Transverse colon (tissue), 4 donors: Measurements from ENCODE around the gene CBLC. TPM values are rescaled to one million over a fixed set of nuclear protein-coding genes. Genes with fewer than 3 reads are reported as not detected.

ENCODE experiments used
- DNase-seq: peaks from one replicate; pipeline ENCODE4 v3.0.0-alpha.2; 2019
- H3K27ac ChIP-seq, 4 donors: fragments of 200-600 bp; sonication (generic); 2 replicates each; pipeline ENCODE4 v1.5.1; 2016 to 2018; ENCODE audit warnings: inconsistent platforms in 4 of 4
- H3K27me3 ChIP-seq: fragments of 200-600 bp; sonication (generic); 2 replicates; pipeline ENCODE4 v1.5.1; 2017; ENCODE audit warnings: inconsistent platforms
- H3K36me3 ChIP-seq, 4 donors: fragments of 200-600 bp; sonication (generic); 2 replicates each; pipeline ENCODE4 v1.5.1; 2017 to 2019; ENCODE audit warnings: inconsistent platforms in 4 of 4
- H3K4me1 ChIP-seq, 4 donors: fragments of 200-600 bp; sonication (generic); 2 replicates each; pipeline ENCODE4 v1.5.1; 2017 to 2020; ENCODE audit warnings: inconsistent platforms in 4 of 4
- H3K4me3 ChIP-seq, 4 donors: fragments of 200-600 bp; sonication (generic); 1 replicate in 1 of 4; 2 replicates in 3 of 4; pipeline versions ENCODE4 v1.5.1 to v1.6.1; 2017 to 2019; ENCODE audit warnings: inconsistent platforms in 4 of 4
- H3K9me3 ChIP-seq, 2 donors: fragments of 200-600 bp; sonication (generic); 2 replicates each; pipeline ENCODE4 v1.5.1; 2017 to 2019; ENCODE audit warnings: inconsistent platforms in 2 of 2
- CTCF ChIP-seq, 5 experiments: fragments of 200-600 bp in 3 of 5; fragments of 450-650 bp in 2 of 5; sonication (generic) in 3 of 5; IDR thresholded peaks; 1 replicate in 2 of 5; 2 replicates in 3 of 5; pipeline ENCODE4 v1.5.1; 2016 to 2017; ENCODE audit warnings: antibody characterized with exemption in 5 of 5, inconsistent platforms in 3 of 5, mild to moderate bottlenecking in 2 of 5, moderate library complexity in 1 of 5
- EP300 ChIP-seq: sonication (generic); formaldehyde crosslinking; IDR thresholded peaks from one replicate; pipeline ENCODE4 v1.6.1; 2017; ENCODE audit warnings: antibody characterized with exemption, low read depth
- POLR2A ChIP-seq: fragments of 450-650 bp; IDR thresholded peaks from one replicate; pipeline ENCODE4 v1.6.1; 2016; ENCODE audit warnings: antibody characterized with exemption, mild to moderate bottlenecking, moderate library complexity
- POLR2AphosphoS5 ChIP-seq, 3 donors: sonication (generic); formaldehyde crosslinking; IDR thresholded peaks; one replicate each; pipeline ENCODE4 v1.6.1; 2016; ENCODE audit warnings: antibody characterized with exemption in 3 of 3
- WGBS, 2 donors: methylation state at CpG; one replicate each; pipeline ENCODE4 v1.1.5; 2018; ENCODE audit warnings: low coverage in 1 of 2; 5-methylcytosine and 5-hydroxymethylcytosine counted together
- in situ Hi-C, 4 donors: fragments of 200-750 bp; cut with MboI; loops; one replicate each; pipeline versions ENCODE4 v1.15.0 to v1.15.1; 2017; ENCODE audit warnings: low sequenced_read_pairs in 3 of 4, low pct_ligation_motif_present in 1 of 4, low pct_unique_long_range_greater_than_20kb in 1 of 4
- intact Hi-C: fragments of 100-400 bp; cut with DNase I; formaldehyde crosslinking; loops from one replicate; pipeline ENCODE4 v1.15.1; 2023; ENCODE audit warnings: low total_unique reads
- total RNA-seq, 4 donors: library from RNA; depleted of rRNA; stranded (reverse); fragments of >200 nt; gene quantifications; one replicate each; pipeline ENCODE4 v1.1.0, GENCODE V29; 2016

Gene CBLC
- total RNA-seq, 4 donors from 2014 or later: 96.1 to 210 (median 145) TPM

- H3K27ac ChIP-seq: no peak overlapping the region
- peaks cover 20 to 54% (median 43%) of the 10 kb centered on the region in 4 donors for H3K4me1 ChIP-seq
- H3K36me3 ChIP-seq: no peaks in the 10 kb centered on the region
- in situ Hi-C loops (no loop called here), intact Hi-C loops (no loop called here)
- WGBS, 2 donors: 0 to 70% methylated on average over 1 to 12 of the region's 13 CpGs
- peak; percentile 10 for DNase-seq
- H3K27me3 ChIP-seq: no peaks in the 10 kb centered on the region
- no peak overlapping the region for H3K4me3 ChIP-seq
- TF ChIP-seq POLR2A (no peak), CTCF (IDR thresholded peaks at IDR 0.05) (no peak)
- H3K9me3 ChIP-seq: no peaks in the 10 kb centered on the region
Measured at GRCh38 chr19:44737238-44738071, 40.2 kb upstream of the CBLC start.

- 81% methylated on average over 2 of the region's 2 CpGs; no CpG with 5 or more reads in 1 of the 2 donors for WGBS, 2 donors
- TF ChIP-seq POLR2A (no peak), POLR2AphosphoS5 (IDR thresholded peaks at IDR 0.05) (no peak), EP300 (no peak), CTCF (IDR thresholded peaks at IDR 0.05) (no peak)
- intact Hi-C loops: no loop called here
Measured at GRCh38 chr19:44738136-44738535, 39.6 kb upstream of the CBLC start.

GRCh38 chr19:44738603-44739558 is 38.8 kb upstream of the CBLC start:
- in situ Hi-C loops: no loop called here
- intact Hi-C loops: no loop called here
- Histone ChIP-seq H3K36me3 (no peaks in the 10 kb centered on the region), H3K4me3 (no peak overlapping the region), H3K9me3 (no peaks in the 10 kb centered on the region), H3K27ac (peak overlapping the region in 3 of 4 donors; percentile 10 to 23 (median 20)), H3K4me1 (peaks cover 34 to 68% (median 55%) of the 10 kb centered on the region in 4 donors), H3K27me3 (no peaks in the 10 kb centered on the region)
- DNase-seq: peak; percentile 49
- WGBS, 2 donors: 54 to 83% methylated on average over 2 to 11 of the region's 11 CpGs
- TF ChIP-seq CTCF (IDR thresholded peaks at IDR 0.05) (no peak), POLR2AphosphoS5 (IDR thresholded peaks at IDR 0.05) (no peak), POLR2A (no peak), EP300 (no peak)

More at GRCh38 chr19:44738136-44738535, 39.6 kb upstream of the CBLC start:
- Histone ChIP-seq H3K27ac (no peak overlapping the region), H3K9me3 (no peaks in the 10 kb centered on the region), H3K4me1 (peaks cover 27 to 61% (median 49%) of the 10 kb centered on the region in 4 donors), H3K36me3 (no peaks in the 10 kb centered on the region), H3K27me3 (no peaks in the 10 kb centered on the region), H3K4me3 (no peak overlapping the region)
- DNase-seq: no peak
- in situ Hi-C loops: no loop called here

- Histone ChIP-seq H3K4me1 (peaks cover 45 to 74% (median 63%) of the 10 kb centered on the region in 4 donors), H3K9me3 (no peaks in the 10 kb centered on the region), H3K4me3 (no peak overlapping the region), H3K27ac (peak overlapping the region; percentile 96 to 99 (median 97)), H3K36me3 (no peaks in the 10 kb centered on the region), H3K27me3 (no peaks in the 10 kb centered on the region)
- WGBS, 2 donors: 8 to 48% methylated on average over 2 to 3 of the region's 3 CpGs
- TF ChIP-seq POLR2A (no peak), POLR2AphosphoS5 (IDR thresholded peaks at IDR 0.05) (no peak), EP300 (no peak), CTCF (IDR thresholded peaks at IDR 0.05) (no peak)
- intact Hi-C loops (no loop called here), in situ Hi-C loops (no loop called here)
- no peak for DNase-seq
Measured at GRCh38 chr19:44740351-44740824, 37.3 kb upstream of the CBLC start.
